HepG2 (cell line): ENCODE results near the gene INSIG1. TPM values are rescaled to one million over a fixed set of nuclear protein-coding genes. Genes with fewer than 3 reads are reported as not detected.

Source experiments
- ATAC-seq: fragments of 200-7000 bp; cut with Tn5 transposase; 3 replicates; pipeline ENCODE4 v1.9.1; 2020; ENCODE audit warnings: mild to moderate bottlenecking, moderate library complexity
- BruUV-seq: library from RNA; stranded (reverse); fragments of 400-500 nt; replicated peaks from 2 replicates; lab custom pipeline; 2021; lab: Mats Ljungman, UMichigan
- CTCF ChIA-PET: fragments of 300-600 bp; formaldehyde crosslinking; extraction: SDS; loops from one replicate; lab custom pipeline; 2021; ENCODE audit warnings: low total read pairs, inconsistent platforms, low intra/inter-chr PET ratio; lab: Yijun Ruan, JAX
- POLR2A ChIA-PET: fragments of 350-600 bp; sonication (Branson Sonifier 250); formaldehyde crosslinking; loops from one replicate; lab custom pipeline; 2020; ENCODE audit warnings: antibody characterized with exemption, inconsistent platforms; lab: Yijun Ruan, JAX
- DNase-seq: peaks from one replicate; pipeline ENCODE4 v3.0.0-alpha.2; 2015; ENCODE audit warnings: low spot score
- FAIRE-seq: peaks from 3 replicates; lab custom pipeline; 2011; peaks lifted over from hg19 to GRCh38; lab: Jason Lieb, UNC
- H2AFZ ChIP-seq: one replicate; pipeline ENCODE4 v1.6.1; 2011; ENCODE audit warnings: low read length, inconsistent platforms
- H3K27ac ChIP-seq: fragments of 300-600 bp; 3 replicates; pipeline ENCODE4 v1.8.0; 2011; ENCODE audit warnings: mixed run types, mild to moderate bottlenecking, mixed read lengths, low read length, inconsistent platforms; ENCODE audit not compliant: insufficient read depth; ENCODE audit errors: extremely low read length
- H3K27me3 ChIP-seq, 2 experiments: fragments of 200-600 bp in 1 of 2; 2 replicates in 1 of 2; 3 replicates in 1 of 2; pipeline versions ENCODE4 v1.6.0 to v1.8.0; 2011; ENCODE audit warnings: low read length in 2 of 2, mild to moderate bottlenecking in 2 of 2, moderate library complexity in 2 of 2, inconsistent platforms in 1 of 2; ENCODE audit not compliant: insufficient read depth in 2 of 2, control insufficient read depth in 1 of 2
- H3K36me3 ChIP-seq, 2 experiments: fragments of 200-600 bp in 1 of 2; replicated peaks in 1 of 2; 2 replicates in 1 of 2; 3 replicates in 1 of 2; pipeline versions ENCODE4 v1.5.1 to v1.8.0; 2011; ENCODE audit warnings: low read length in 2 of 2, inconsistent platforms in 1 of 2; ENCODE audit not compliant: insufficient read depth in 2 of 2, control insufficient read depth in 1 of 2
- H3K4me1 ChIP-seq: 2 replicates; pipeline ENCODE4 v1.5.1; 2012; ENCODE audit warnings: low read length, inconsistent platforms; ENCODE audit not compliant: insufficient read depth
- H3K4me2 ChIP-seq: 2 replicates; pipeline ENCODE4 v1.6.0; 2011; ENCODE audit warnings: low read depth, low read length, inconsistent platforms
- H3K4me3 ChIP-seq, 3 experiments: fragments of 200-600 bp in 1 of 3; sonication (generic), shearing (Covaris generic) in 1 of 3; replicated peaks in 1 of 3; 2 replicates each; pipeline ENCODE4 v1.5.1; 2011 to 2016; ENCODE audit warnings: low read length in 3 of 3, inconsistent platforms in 2 of 3, low read depth in 2 of 3, mild to moderate bottlenecking in 2 of 3, control low read depth in 1 of 3, mixed read lengths in 1 of 3; ENCODE audit not compliant: insufficient read depth in 1 of 3
- H3K79me2 ChIP-seq: one replicate; pipeline ENCODE4 v1.6.1; 2011; ENCODE audit warnings: low read length, inconsistent platforms; ENCODE audit not compliant: insufficient read depth
- H3K9ac ChIP-seq: 2 replicates; pipeline ENCODE4 v1.6.0; 2011; ENCODE audit warnings: mild to moderate bottlenecking, low read depth, low read length, inconsistent platforms; ENCODE audit not compliant: insufficient read depth
- H3K9me3 ChIP-seq: 2 replicates; pipeline ENCODE4 v1.5.1; 2012; ENCODE audit warnings: mild to moderate bottlenecking, low read length
- H4K20me1 ChIP-seq: 2 replicates; pipeline ENCODE4 v1.6.0; 2011; ENCODE audit warnings: inconsistent platforms, mild to moderate bottlenecking, low read length, moderate library complexity; ENCODE audit not compliant: insufficient read depth
- ERF ChIP-seq: IDR thresholded peaks from 2 replicates; pipeline ENCODE4 v1.6.1; 2018; ENCODE audit warnings: missing biosample characterization, missing genetic modification reagents
- POLR2AphosphoS2 ChIP-seq: IDR thresholded peaks from 2 replicates; pipeline ENCODE4 v1.6.1; 2011; ENCODE audit warnings: low read depth, low read length, improper control_type of control experiment
- WGBS: methylation state at CpG from one replicate; pipeline ENCODE4 v1.1.6; 2017; ENCODE audit warnings: low lambda C conversion rate; 5-methylcytosine and 5-hydroxymethylcytosine counted together
- in situ Hi-C: cut with HindIII; loops from 2 replicates; pipeline ENCODE4 v1.10.0; 2017; ENCODE audit warnings: low pct_unique_long_range_greater_than_20kb; ENCODE audit not compliant: extremely low pct_ligation_motif_present
- intact Hi-C: fragments of 100-400 bp; cut with micrococcal nuclease; formaldehyde crosslinking; loops from one replicate; pipeline ENCODE4 v1.10.0; 2022; ENCODE audit not compliant: unreplicated experiment
- polyA plus RNA-seq, 8 experiments: library from polyadenylated mRNA; depleted of rRNA in 3 of 8; stranded (reverse) in 7 of 8; unstranded in 1 of 8; fragments of >200 nt; fragmentation: Illumina TruSeq in 4 of 8; extraction: Trizol in 4 of 8; gene quantifications; 2 replicates each; pipeline versions ENCODE4 v1.2.1 to v1.2.3, GENCODE V29; 2011 to 2016; ENCODE audit warnings: low read depth in 4 of 8, missing spikeins in 1 of 8, mixed read lengths in 1 of 8; ENCODE audit not compliant: insufficient read depth in 1 of 8
- total RNA-seq, 5 experiments: library from RNA; depleted of rRNA; stranded (reverse); fragments of >200 nt; fragmentation: Illumina TruSeq; extraction: Trizol; gene quantifications; 2 replicates each; pipeline ENCODE4 v1.2.3, GENCODE V29; 2016; ENCODE audit warnings: low read depth in 1 of 5
- TF ChIP-seq, protein P1 (sequence below): sonication (generic); formaldehyde crosslinking; IDR thresholded peaks from 2 replicates; pipeline ENCODE4 v1.8.0; 2022; ENCODE audit warnings: missing genetic modification reagents, mild to moderate bottlenecking, moderate library complexity, borderline replicate concordance
- TF ChIP-seq, protein P2 (sequence below): sonication (generic); formaldehyde crosslinking; IDR thresholded peaks from 2 replicates; pipeline ENCODE4 v1.9.0; 2022; ENCODE audit warnings: missing genetic modification reagents, mild to moderate bottlenecking, borderline replicate concordance

INSIG1 gene
- total and polyA plus RNA-seq, 2 of the 13 experiments (the other 11 are each of a cell fraction or from before 2014, with no cell fraction given), result 0.07 to 0.11 TPM

- TF ChIP-seq, protein P1, sequence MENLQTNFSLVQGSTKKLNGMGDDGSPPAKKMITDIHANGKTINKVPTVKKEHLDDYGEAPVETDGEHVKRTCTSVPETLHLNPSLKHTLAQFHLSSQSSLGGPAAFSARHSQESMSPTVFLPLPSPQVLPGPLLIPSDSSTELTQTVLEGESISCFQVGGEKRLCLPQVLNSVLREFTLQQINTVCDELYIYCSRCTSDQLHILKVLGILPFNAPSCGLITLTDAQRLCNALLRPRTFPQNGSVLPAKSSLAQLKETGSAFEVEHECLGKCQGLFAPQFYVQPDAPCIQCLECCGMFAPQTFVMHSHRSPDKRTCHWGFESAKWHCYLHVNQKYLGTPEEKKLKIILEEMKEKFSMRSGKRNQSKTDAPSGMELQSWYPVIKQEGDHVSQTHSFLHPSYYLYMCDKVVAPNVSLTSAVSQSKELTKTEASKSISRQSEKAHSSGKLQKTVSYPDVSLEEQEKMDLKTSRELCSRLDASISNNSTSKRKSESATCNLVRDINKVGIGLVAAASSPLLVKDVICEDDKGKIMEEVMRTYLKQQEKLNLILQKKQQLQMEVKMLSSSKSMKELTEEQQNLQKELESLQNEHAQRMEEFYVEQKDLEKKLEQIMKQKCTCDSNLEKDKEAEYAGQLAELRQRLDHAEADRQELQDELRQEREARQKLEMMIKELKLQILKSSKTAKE (CRISPR knock-in tag), result no peak
- TF ChIP-seq, protein P2, sequence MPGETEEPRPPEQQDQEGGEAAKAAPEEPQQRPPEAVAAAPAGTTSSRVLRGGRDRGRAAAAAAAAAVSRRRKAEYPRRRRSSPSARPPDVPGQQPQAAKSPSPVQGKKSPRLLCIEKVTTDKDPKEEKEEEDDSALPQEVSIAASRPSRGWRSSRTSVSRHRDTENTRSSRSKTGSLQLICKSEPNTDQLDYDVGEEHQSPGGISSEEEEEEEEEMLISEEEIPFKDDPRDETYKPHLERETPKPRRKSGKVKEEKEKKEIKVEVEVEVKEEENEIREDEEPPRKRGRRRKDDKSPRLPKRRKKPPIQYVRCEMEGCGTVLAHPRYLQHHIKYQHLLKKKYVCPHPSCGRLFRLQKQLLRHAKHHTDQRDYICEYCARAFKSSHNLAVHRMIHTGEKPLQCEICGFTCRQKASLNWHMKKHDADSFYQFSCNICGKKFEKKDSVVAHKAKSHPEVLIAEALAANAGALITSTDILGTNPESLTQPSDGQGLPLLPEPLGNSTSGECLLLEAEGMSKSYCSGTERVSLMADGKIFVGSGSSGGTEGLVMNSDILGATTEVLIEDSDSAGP (CRISPR knock-in tag), result no peak
These were observed 28.7 kb downstream of the INSIG1 start (continued) for GRCh38 chr7:155326385-155326784.

DNA sequence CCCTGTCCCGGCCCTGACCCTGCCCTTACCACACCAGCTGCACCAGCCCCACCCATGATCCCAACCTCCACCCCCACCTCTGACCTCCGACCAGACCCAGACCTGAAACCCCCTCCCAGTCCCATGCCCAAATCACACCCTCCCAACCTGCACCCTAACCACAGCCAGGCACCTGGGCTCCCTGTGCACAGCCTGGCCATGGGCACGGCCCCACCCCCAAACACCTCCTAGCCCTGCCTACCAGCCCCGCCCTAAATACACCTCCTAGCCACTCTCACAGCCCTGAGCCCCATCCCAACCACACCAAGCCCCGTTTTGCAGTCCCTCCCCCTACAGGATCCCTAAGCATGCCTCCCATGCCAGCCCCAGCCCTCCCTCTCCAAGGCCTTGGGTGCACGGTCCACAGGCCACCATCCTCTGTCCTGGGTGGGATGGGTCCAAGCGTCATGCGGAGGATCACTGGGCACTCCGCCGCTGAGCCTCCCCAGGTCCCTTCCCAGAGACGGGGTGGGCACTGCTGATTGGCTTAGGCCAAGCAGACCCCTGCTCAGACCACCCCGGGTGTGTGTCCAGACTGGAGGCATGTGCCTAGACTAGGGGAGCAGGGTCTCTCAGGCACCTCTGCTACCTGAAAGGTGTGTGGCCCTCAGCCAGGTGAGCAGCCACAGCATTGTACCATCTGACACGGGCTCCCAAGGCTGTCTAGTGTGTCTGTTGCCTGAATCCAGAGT is 30.1 kb downstream of the INSIG1 start:
- H3K27ac ChIP-seq, result no peak overlapping the region
- H3K4me3 ChIP-seq, result no peak overlapping the region
- BruUV-seq, result no TSS peak
- DNase-seq (no peak), FAIRE-seq (no peak), ATAC-seq (no peak; the same call in 2 of the 3 replicates)
- H3K4me2 ChIP-seq, result no peak overlapping the region
- H3K79me2 ChIP-seq, result no peaks in the 10 kb centered on the region
- no peak overlapping the region for H2AFZ ChIP-seq
- peaks cover 0 to 31% of the 10 kb centered on the region in 2 experiments; a peak in 4 of 5 replicates for H3K27me3 ChIP-seq
- TF ChIP-seq ERF (CRISPR knock-in tag) (no peak), POLR2AphosphoS2 (no peak)
- H3K9me3 ChIP-seq, result no peaks in the 10 kb centered on the region
- no peaks in the 10 kb centered on the region for H3K36me3 ChIP-seq
- ChIA-PET CTCF (no interaction called here), POLR2A (no interaction called here)
- in situ Hi-C loops (no loop called here), intact Hi-C loops (no loop called here)
- no peak overlapping the region for H3K9ac ChIP-seq
- no peaks in the 10 kb centered on the region for H4K20me1 ChIP-seq
- 2% methylated on average over 6 of the region's 13 CpGs for WGBS
- no peaks in the 10 kb centered on the region for H3K4me1 ChIP-seq
